OCI-LY7 (cell line): Measurements from ENCODE around the gene ZSWIM8. TPM values are rescaled to one million over a fixed set of nuclear protein-coding genes. Genes with fewer than 3 reads are reported as not detected.

Experiments used
- BruUV-seq: library from RNA; stranded (reverse); fragments of 400-500 nt; replicated peaks from 2 replicates; lab custom pipeline; 2021; lab: Mats Ljungman, UMichigan
- CTCF ChIA-PET: fragments of 300-600 bp; sonication (Branson Sonifier 250); formaldehyde crosslinking; loops from one replicate; lab custom pipeline; 2022; ENCODE audit warnings: antibody characterized with exemption; ENCODE audit not compliant: unreplicated experiment; lab: Charles Lee
- POLR2A ChIA-PET: fragments of 300-600 bp; sonication (Branson Sonifier 250); formaldehyde crosslinking; loops from one replicate; lab custom pipeline; 2022; ENCODE audit warnings: antibody characterized with exemption; lab: Charles Lee
- DNase-seq: peaks from one replicate; pipeline ENCODE4 v3.0.0-alpha.2; 2015; ENCODE audit warnings: low spot score
- H2AFZ ChIP-seq: fragments of 200-600 bp; sonication (generic), shearing (Covaris generic); 2 replicates; pipeline ENCODE4 v1.6.1; 2014; ENCODE audit warnings: mild to moderate bottlenecking, antibody characterized with exemption, low read length, moderate library complexity
- H3K27ac ChIP-seq: fragments of 200-600 bp; sonication (generic); 2 replicates; pipeline ENCODE4 v1.5.1; 2014; ENCODE audit warnings: mixed run types, low read depth, mild to moderate bottlenecking, moderate library complexity, low read length, inconsistent platforms; ENCODE audit not compliant: poor library complexity, severe bottlenecking
- H3K36me3 ChIP-seq: fragments of 200-600 bp; sonication (generic); 2 replicates; pipeline ENCODE4 v1.6.1; 2014; ENCODE audit warnings: mild to moderate bottlenecking, antibody characterized with exemption, low read length, moderate library complexity, mixed read lengths; ENCODE audit not compliant: insufficient read depth
- H3K4me1 ChIP-seq: fragments of 200-600 bp; sonication (generic); 2 replicates; pipeline ENCODE4 v1.5.1; 2014; ENCODE audit warnings: mild to moderate bottlenecking, low read length; ENCODE audit not compliant: insufficient read depth, poor library complexity, severe bottlenecking
- H3K4me2 ChIP-seq: fragments of 200-600 bp; sonication (generic); 2 replicates; pipeline ENCODE4 v1.6.1; 2014; ENCODE audit warnings: mild to moderate bottlenecking, low read length
- H3K4me3 ChIP-seq: fragments of 200-600 bp; sonication (generic); 2 replicates; pipeline ENCODE4 v1.5.1; 2014; ENCODE audit warnings: mild to moderate bottlenecking, low read depth, low read length; ENCODE audit not compliant: poor library complexity, severe bottlenecking
- H3K79me2 ChIP-seq: fragments of 200-600 bp; sonication (generic); 2 replicates; pipeline ENCODE4 v1.6.1; 2016; ENCODE audit warnings: low read depth, mild to moderate bottlenecking, low read length, moderate library complexity, mixed read lengths; ENCODE audit not compliant: insufficient read depth
- H3K9me2 ChIP-seq: fragments of 200-600 bp; sonication (generic); 2 replicates; pipeline ENCODE4 v1.6.1; 2016; ENCODE audit warnings: mild to moderate bottlenecking, low read length, mixed read lengths; ENCODE audit not compliant: insufficient read depth
- H3K9me3 ChIP-seq: fragments of 200-600 bp; sonication (generic); 2 replicates; pipeline ENCODE4 v1.6.1; 2014; ENCODE audit warnings: mild to moderate bottlenecking, mixed run types, low read length, mixed read lengths
- H4K20me1 ChIP-seq: fragments of 200-600 bp; sonication (generic); 2 replicates; pipeline ENCODE4 v1.6.1; 2014; ENCODE audit warnings: mild to moderate bottlenecking, antibody characterized with exemption, low read length, moderate library complexity, mixed read lengths; ENCODE audit not compliant: insufficient read depth
- CTCF ChIP-seq: fragments of 200-600 bp; sonication (generic); conservative IDR thresholded peaks from 2 replicates; pipeline ENCODE4 v1.5.1; 2014; ENCODE audit warnings: mild to moderate bottlenecking, antibody characterized with exemption, low read length, moderate library complexity, mixed read lengths
- EZH2phosphoT487 ChIP-seq: fragments of 200-600 bp; sonication (generic); IDR thresholded peaks from 2 replicates; pipeline ENCODE4 v1.6.1; 2018; ENCODE audit warnings: low read depth, borderline replicate concordance, mild to moderate bottlenecking, mixed run types, antibody characterized with exemption, low read length, moderate library complexity, mixed read lengths
- intact Hi-C: fragments of 100-400 bp; cut with micrococcal nuclease; formaldehyde crosslinking; loops from one replicate; pipeline ENCODE4 v1.10.0; 2022; ENCODE audit not compliant: unreplicated experiment
- total RNA-seq, 2 experiments: library from RNA; depleted of rRNA in 1 of 2; stranded (reverse); fragments of >200 nt in 1 of 2; shearing (Covaris generic) in 1 of 2; gene quantifications; 2 replicates each; pipeline ENCODE4 v1.2.3, GENCODE V29; 2014 to 2022

Gene ZSWIM8
- total RNA-seq, 2 experiments from 2014 or later, result 22.0 to 52.6 TPM

- peaks cover 39% of the 10 kb centered on the region for H3K79me2 ChIP-seq
- no peaks in the 10 kb centered on the region for H3K9me2 ChIP-seq
- intact Hi-C loops, result loop anchor here (1.0 to 2.0 kb wide), 2 partner anchors 13 to 67 kb away; partner anchors contain the start of gene NDST2
Observed at GRCh38 chr10:73743327-73743904, 42.0 kb upstream of the ZSWIM8 start.

DNA sequence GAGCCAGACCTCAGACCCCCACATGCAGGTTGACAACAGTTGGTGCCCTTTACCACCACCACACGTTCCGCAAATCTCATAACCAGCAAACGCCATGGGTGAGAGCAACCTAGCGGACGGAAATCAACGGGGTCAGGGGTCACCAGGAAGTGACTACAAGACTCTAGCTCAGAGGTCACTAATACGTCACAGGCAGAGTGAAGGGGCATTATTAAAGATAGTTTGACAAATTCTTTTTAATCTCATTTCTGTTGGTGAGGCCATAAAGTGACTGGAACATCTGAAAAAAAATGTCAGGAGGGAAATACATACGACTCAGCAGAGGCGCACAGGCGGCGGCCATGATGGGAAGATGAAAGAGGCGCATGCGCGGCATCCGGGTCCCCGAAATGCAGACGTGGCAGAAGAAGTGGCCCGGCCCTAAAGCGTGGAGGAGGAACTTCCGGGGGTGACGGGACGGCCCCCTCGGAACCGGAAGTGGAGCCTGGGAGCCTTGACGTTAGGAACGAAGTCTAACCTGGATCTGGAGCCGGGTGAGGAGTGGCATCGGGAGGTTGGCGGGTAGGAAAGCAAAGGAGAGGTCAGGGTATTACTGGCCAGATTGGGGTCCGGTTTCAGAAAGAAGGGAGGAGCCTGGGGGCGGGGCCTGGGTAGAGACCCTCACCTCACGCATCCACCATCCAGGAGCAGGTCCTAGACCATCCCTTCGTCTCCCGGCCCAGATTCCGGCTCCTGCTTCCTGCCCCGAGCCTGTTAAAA lies 41.3 kb upstream of the ZSWIM8 start, which contains the start of gene SEC24C:
Gene SEC24C (plus strand): TSS at position 468 of the 759 bp plus-strand sequence. CDS start 2,461 bp downstream, outside the sequence.
- H2AFZ ChIP-seq, result peak within 1 kb of the TSS; percentile 91
- CTCF ChIA-PET, result interaction anchor here (0.8 to 1.1 kb wide), 3 partner anchors 10 to 25 kb away, joined by 3 to 5 read pairs (median 3); no protein-coding TSS in a partner anchor
- H3K4me1 ChIP-seq, result peaks cover 23% of the 10 kb centered on the region
- H3K36me3 ChIP-seq, result peaks cover 39% of the 10 kb centered on the region
- no peaks in the 10 kb centered on the region; the same call in 1 of the 2 replicates for H4K20me1 ChIP-seq
- TF ChIP-seq EZH2phosphoT487, result no peak
- TF ChIP-seq CTCF, result 0 out of 2 replicates have a peak, but pooled peaks have one; percentile 21
- intact Hi-C loops, result loop anchor here (1.0 to 2.0 kb wide), 2 partner anchors 14 to 67 kb away; partner anchors contain the start of gene NDST2
- peak within 1 kb of the TSS; percentile 74 for H3K27ac ChIP-seq
- H3K9me2 ChIP-seq, result no peaks in the 10 kb centered on the region
- H3K4me2 ChIP-seq, result peak within 1 kb of the TSS; percentile 96
- peaks cover 42% of the 10 kb centered on the region for H3K79me2 ChIP-seq
- DNase-seq, result peak; percentile 96
- POLR2A ChIA-PET, result interaction anchor here (0.6 to 2.9 kb wide), 11 partner anchors 10 to 129 kb away, joined by 3 to 38 read pairs (median 3); a partner anchor contains a TSS
- H3K9me3 ChIP-seq, result no peaks in the 10 kb centered on the region
- BruUV-seq, result no TSS peak
- peak within 1 kb of the TSS; percentile 88 for H3K4me3 ChIP-seq

More at GRCh38 chr10:73743327-73743904, 42.0 kb upstream of the ZSWIM8 start:
- no peak for DNase-seq
- Histone ChIP-seq H3K4me3 (peak overlapping the region; percentile 88), H3K9me3 (no peaks in the 10 kb centered on the region), H3K27ac (peak overlapping the region; percentile 74), H3K4me2 (peak overlapping the region; percentile 96), H3K4me1 (peaks cover 23% of the 10 kb centered on the region), H4K20me1 (no peaks in the 10 kb centered on the region; the same call in 1 of the 2 replicates), H3K36me3 (peaks cover 36% of the 10 kb centered on the region), H2AFZ (peak overlapping the region; percentile 91; the same call in 1 of the 2 replicates)
- BruUV-seq, result TSS peak; percentile 98
- ChIA-PET CTCF (interaction anchor here (1.0 kb wide), 1 partner anchor 16 kb away, joined by 3 read pairs; no protein-coding TSS in a partner anchor), POLR2A (interaction anchor here (0.6 to 2.9 kb wide), 12 partner anchors 10 to 523 kb away, joined by 3 to 38 read pairs (median 3); a partner anchor contains a TSS)
- TF ChIP-seq EZH2phosphoT487 (no peak), CTCF (no peak)
